Nucleus accumbens (tissue), 56 donors: ENCODE data around the gene ARID4B.
"Not testable (repeated sequence)": the region's sequence is repeated elsewhere in the genome, so short reads cannot be mapped to it uniquely, and the experiment has no call there.

ENCODE experiments used
- DNase-seq, 56 donors: peaks; one replicate each; lab custom pipeline; 2025; lab: John Stamatoyannopoulos, UW

Gene ARID4B

DNA sequence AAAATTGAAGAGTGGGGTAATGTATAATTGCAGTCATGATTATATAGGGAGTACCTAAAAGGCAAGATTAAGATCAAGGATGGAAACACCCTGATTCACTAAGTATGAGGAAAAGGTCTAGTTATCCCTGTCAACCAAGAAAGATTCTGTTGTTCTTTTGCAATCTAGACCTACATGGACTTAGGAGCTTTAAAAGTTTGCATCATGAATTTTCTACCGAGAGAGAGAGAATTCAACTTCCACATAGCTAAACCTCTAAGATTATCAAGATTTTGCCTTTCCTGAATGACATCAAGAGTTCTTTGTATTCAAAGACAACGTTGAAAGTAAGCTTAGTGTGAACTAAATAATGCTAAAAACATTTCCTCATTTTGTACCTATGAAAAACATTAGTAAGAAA lies 88.1 kb downstream of the ARID4B start:
- no peak for DNase-seq

- no peak for DNase-seq
These were observed 89.4 kb downstream of the ARID4B start for GRCh38 chr1:235238558-235238957.

- no peak for DNase-seq
These were observed 91.9 kb downstream of the ARID4B start for GRCh38 chr1:235236128-235236527.

GRCh38 chr1:235229868-235230267 lies 98.1 kb downstream of the ARID4B start:
- no peak for DNase-seq

GRCh38 chr1:235227414-235227813 lies 100.6 kb downstream of the ARID4B start:
- DNase-seq: no peak

DNA sequence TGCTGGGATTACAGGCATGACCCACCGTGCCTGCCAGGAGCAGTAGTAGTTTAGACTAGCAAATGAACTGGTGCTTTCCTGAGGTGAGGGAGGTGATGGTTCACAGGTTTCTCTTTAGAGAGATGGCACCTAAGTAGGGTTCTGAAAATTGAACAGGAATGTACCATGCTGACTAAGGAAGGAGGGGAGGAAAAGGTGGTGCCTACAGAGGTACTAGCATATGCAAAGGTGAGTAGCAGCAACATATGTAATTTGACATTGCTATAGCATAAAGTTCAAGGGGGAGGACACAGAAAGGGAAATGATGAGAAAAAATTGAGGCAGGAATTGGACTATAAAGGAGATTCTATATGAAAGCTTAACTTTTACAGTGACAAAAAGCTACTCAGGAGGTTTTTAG lies 101.0 kb downstream of the ARID4B start:
- no peak for DNase-seq

DNA sequence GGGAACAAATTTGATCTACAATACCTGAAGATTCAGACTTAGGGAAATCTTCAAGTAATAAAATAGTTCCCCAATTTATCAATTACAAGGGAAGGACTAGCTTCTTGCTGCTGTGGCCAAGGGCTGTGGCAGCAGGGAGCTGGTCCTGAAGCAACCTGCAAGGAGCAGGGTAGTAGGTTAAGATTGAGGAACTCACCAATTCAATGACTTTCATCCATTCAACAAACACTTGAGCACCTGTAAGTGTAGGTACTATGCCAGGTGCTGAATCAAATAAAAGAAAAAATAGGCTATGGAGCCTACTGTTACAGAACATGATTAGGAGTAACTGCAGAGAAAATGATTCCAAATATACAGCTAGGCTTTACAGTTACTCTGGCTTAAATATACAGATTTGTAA lies 102.7 kb downstream of the ARID4B start:
- DNase-seq: no peak

- no peak for DNase-seq
These were observed 106.2 kb downstream of the ARID4B start for GRCh38 chr1:235221653-235222375.

DNA sequence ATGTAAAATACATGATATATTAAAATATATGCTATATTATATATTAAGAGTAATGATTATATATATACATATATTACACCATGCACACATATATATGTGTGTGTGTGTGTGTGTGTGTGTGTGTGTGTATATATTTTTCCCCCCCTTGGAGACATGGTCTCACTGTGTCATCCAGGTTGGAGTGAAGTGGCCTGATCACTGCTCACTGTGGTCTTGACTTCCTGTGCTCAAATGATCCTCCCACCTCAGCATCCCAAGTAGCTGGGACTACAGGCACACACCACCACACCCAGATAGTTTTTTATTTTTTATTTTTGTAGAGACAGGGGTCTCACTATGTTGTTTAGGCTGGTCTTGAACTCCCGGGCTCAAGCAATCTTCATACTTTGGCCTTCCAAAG lies 112.5 kb downstream of the ARID4B start:
- DNase-seq: no peak

GRCh38 chr1:235214962-235215361 lies 113.0 kb downstream of the ARID4B start:
- not testable (repeated sequence) for DNase-seq

DNA sequence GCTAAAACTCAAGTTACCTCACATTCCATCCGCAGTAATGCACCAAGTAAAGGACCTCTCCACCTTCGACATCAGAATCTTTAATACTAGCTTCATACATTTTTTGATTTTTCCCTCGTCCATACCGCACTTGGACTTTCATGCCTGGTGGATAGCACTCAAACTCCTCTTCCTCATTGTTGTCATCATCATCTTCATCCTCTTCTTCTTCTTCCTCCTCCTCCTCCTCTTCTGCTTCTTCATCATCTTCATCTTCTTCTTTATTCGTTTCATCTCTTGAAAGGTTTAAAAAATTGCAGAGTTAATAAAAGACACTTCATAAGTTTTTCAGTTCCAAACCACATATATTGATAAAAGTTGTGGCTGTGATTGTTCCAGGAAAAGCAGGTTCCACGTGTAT lies 114.2 kb downstream of the ARID4B start:
- no peak for DNase-seq

DNA sequence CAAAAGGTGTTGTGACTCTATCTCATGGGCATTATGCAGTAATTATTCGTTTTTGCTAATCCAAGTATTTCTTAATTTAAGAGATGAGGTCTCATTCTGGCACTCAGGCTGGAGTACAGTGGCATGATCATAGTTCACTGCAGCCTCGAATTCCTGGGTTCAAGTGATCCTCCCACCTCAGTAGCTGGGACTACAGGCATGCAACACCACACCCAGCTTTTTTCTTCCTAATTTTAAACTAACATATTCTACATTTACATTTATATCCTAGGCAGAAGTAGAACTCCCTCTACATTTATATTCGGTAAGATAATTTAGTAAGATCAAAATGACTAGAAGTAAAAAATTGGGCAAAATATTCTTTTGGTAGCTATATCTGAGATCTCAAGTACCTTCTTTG lies 116.5 kb downstream of the ARID4B start:
- DNase-seq: no peak

- no peak for DNase-seq
These were observed 120.8 kb downstream of the ARID4B start for GRCh38 chr1:235207209-235207565.

DNA sequence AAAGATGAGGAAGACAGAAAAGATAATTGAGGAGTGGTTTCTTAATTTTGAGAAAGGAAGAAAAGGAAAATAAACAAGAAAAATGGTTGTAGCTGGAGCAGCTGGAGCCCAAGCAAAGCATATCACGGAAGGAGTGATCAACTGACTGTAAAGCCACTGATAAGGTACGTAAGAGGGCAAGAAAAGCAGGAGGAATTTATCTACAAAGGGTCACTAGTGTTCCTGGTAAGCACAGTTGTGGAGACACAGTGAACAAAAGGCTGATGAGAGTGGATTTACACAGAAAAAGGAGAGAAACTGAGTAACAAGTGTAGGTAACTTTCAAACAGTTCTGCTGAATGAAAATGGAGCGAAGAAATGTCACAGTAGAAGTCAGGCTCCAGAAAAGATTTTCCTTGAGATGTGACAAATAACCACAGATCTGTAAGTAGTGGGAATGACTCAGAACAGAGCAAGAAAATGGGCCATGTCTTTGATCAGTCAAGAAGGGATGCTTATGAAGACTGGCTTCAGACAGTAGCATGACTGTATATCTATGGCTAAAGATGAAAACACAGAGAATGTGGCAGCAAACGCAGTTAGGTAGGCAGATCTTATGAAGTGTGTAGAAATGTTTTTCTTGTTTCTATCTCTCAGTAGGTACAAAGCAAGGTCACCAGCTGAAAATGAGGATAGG lies 121.3 kb downstream of the ARID4B start:
- no peak for DNase-seq

DNA sequence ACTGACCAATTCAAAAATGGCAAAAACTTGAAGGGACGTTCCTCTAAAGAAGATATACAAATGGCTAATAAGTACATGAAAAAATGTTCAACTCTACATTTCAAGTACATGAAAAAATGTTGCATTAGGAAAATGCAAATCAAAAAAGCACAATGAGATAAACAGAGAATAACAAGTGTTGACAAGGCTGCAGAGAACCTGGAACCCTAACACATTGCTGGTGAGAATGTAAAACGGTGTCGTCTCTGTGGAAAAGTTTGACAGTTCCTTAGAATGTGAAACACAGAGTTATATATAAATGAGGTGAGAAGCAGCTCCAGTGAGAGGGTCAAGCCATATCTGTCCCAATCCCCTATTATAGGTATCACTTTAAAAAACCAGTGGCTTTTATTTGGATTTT lies 122.3 kb downstream of the ARID4B start:
- no peak for DNase-seq

- DNase-seq: no peak
These were observed 124.6 kb downstream of the ARID4B start for GRCh38 chr1:235203428-235203827.

- not testable (repeated sequence) for DNase-seq
These were observed 125.5 kb downstream of the ARID4B start for GRCh38 chr1:235202447-235202846.

DNA sequence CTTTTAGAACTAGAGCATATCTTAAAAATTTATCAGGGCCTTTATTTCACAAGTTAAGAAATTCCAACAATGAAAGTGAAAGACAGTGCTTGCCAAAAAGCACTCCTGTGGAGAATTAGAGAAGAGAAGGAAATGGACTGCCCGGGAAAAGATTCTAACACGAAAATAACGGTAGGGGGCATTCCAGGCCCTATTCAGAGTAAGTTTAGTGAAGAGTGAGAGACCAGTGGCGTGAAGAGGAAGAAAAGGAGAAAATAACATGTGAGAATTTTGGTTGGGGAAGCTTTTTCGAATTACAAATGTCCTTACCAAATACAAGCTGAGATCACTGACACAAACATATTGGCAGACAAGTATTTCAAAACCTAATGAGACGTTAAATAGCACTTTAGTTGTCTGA lies 128.5 kb downstream of the ARID4B start:
- no peak for DNase-seq

DNA sequence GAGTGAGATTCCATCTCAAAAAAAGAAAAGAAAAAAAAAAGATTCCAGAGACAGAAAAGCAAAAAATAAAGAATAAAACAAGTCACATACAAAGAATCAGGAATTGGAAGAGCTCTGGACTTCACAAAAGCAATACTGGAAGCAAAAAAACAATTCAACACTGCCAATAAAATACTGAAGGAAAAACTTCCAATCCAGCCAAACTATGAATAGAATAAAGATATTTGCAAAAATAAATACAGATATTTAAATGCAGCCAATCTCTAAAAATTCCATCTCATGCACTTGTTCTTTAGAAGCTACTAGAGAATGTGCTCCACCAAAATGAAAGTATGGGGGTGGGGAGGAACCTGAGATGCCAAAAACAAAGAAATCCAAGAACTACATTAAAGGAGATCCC lies 137.5 kb downstream of the ARID4B start:
- no peak for DNase-seq

DNA sequence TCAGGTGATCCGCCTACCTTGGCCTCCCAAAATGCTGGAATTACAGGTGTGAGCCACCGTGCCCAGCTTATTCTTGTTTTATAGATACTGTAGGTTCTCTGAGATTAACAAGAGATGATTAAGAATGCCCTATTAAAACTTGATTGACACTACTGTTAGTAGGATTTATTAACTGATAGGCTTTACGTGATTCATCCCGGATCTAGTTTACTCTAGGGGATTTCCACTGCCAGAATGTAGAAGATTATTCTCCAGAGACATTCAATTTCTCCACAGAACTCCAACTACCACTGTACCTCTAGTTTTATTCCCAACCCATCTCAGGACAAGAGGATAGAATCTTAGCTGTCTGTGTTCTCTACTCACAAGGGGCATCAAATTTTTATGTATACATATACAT lies 140.7 kb downstream of the ARID4B start:
- DNase-seq: no peak

DNA sequence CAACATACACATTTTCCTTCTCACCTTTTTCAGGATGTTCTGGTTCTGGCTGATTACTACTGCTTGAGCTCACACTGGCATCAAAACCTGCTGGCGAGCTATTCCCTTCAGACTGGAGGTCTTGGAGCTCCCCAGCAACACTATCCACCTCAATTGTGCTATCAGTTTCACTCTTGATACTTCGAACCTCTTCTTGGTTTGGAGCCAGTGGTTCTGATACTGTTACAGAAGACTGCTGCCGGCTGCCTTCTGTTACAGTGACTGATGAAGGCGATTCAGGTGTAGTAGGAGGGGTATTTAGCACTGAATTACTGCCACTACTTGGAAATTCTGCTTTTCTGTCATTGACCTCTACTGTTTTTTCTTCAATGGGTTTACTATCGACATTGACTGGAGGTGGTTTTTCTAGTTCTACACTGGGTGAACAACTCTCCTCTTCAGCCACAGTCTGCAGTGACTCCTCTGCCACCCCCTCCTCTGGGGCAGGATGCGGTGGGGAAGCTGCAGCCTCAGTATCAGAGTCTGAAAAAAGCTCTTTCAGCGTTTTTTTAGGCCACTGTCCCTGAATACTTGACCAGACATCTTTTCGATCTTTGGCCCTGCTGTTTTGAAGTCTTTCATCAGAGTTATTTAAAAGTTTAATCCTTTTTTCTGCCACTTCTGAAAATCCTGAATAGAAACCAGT lies 146.3 kb downstream of the ARID4B start:
- DNase-seq: no peak

- no peak for DNase-seq
These were observed 147.0 kb downstream of the ARID4B start for GRCh38 chr1:235180916-235181460.
